ENCODE results near the gene NDUFS8.

The NDUFS8 gene

DNA sequence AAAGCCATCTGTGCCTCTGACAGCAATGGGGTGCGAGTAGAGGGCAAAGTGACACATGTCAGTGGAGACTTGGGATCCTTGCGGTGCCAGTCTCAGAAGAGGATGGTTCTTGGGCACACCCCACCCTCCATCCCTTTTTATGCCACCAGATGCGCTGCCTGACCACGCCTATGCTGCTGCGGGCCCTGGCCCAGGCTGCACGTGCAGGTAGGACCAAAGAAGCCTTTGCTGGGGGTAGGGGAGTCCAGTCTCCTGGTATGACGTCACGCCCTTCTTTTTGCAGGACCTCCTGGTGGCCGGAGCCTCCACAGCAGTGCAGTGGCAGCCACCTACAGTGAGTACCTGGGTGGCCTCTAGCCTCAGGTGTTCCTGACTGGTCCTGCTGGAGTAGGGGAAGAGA, 1.5 kb downstream of the NDUFS8 start:
- TF ChIP-seq, protein P1, sequence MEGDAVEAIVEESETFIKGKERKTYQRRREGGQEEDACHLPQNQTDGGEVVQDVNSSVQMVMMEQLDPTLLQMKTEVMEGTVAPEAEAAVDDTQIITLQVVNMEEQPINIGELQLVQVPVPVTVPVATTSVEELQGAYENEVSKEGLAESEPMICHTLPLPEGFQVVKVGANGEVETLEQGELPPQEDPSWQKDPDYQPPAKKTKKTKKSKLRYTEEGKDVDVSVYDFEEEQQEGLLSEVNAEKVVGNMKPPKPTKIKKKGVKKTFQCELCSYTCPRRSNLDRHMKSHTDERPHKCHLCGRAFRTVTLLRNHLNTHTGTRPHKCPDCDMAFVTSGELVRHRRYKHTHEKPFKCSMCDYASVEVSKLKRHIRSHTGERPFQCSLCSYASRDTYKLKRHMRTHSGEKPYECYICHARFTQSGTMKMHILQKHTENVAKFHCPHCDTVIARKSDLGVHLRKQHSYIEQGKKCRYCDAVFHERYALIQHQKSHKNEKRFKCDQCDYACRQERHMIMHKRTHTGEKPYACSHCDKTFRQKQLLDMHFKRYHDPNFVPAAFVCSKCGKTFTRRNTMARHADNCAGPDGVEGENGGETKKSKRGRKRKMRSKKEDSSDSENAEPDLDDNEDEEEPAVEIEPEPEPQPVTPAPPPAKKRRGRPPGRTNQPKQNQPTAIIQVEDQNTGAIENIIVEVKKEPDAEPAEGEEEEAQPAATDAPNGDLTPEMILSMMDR (IDR thresholded peaks at IDR 0.05; ENCODE audit: borderline replicate concordance, insufficient read depth, low read depth, low read length) = no peak
- H3K4me3 ChIP-seq (ENCODE audit: low read depth, low read length) = no peak overlapping the region

DNA sequence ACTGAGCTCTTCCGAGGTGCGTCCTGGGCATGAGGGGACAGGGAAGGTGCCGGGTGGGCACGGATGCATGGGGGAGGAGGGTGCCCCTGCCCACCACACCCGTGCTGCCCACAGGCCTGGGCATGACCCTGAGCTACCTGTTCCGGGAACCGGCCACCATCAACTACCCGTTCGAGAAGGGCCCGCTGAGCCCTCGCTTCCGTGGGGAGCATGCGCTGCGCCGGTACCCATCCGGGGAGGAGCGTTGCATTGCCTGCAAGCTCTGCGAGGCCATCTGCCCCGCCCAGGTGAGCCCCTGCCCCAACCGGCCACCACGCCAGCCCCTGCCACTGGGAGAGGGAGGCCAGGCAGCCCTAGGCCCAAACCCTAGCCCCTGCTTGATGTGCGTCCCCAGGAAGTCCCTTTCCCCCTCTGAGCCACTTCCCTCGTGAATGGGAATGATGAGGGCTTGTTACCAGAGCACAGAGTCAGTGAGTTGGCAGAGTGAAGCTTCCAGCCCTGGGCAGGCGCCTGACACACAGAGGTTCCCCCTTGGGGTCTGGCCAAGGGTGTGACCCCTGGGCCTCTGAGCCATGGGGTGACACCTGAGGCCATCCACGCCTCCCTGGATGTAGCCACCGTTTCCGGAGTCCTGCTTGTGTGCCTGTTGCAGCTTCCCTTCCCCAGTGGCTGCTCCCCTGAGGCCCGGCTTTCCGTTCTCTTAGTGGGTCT, 2.7 kb downstream of the NDUFS8 start:
- no peak overlapping the region for H3K4me3 ChIP-seq (ENCODE audit: low read depth, low read length)
- TF ChIP-seq, protein P1 (IDR thresholded peaks at IDR 0.05; ENCODE audit: borderline replicate concordance, insufficient read depth, low read depth, low read length) = no peak

DNA sequence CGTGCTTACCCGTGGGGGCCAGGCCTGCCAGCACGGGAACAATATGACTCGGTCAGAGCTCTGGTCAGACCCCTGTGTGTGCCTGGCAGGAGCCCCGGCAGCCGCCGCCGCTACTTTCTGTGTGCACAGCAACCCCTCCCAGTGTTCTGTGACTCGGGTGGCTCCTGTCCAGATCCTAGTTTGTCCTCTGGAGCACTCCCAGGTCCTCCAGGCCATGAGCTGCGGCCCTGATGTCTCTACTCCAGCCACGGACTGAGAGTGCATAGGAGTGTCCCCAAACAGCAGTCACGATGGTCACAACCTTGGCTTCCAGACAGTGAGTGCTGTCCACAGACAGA, 3.2 kb downstream of the NDUFS8 start:
- TF ChIP-seq, protein P1 (IDR thresholded peaks at IDR 0.05; ENCODE audit: borderline replicate concordance, insufficient read depth, low read depth, low read length) = no peak
- H3K4me3 ChIP-seq (ENCODE audit: low read depth, low read length) = no peak overlapping the region

DNA sequence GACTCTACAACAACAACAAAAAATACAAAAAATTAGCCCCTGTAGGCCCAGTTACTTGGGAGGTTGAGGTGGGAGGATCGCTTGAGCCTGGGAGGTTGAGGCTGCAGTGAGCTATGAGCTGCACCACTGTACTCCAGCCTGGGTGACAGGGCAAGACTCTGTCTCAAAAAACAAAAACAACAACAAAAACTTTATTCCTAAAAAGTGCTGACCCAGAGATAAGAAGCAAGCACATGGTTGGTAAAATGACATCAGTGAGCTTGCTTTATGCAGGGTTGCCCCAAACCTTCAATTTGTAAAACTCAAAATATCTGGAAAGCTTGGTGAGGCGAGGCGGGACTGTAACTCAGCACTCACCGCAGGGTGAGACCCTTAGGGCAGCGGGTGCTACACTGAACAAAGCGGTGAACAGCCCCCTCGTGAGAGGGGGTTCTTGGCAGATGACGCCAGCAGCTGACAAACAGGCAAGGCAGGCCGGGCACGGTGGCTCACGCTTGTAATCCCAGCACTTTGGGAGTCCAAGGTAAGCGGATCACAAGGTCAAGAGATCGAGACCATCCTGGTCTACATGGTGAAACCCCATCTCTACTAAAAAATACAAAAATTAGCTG, 4.9 kb downstream of the NDUFS8 start:
- no peak overlapping the region for H3K4me3 ChIP-seq (ENCODE audit: low read depth, low read length)
- TF ChIP-seq, protein P1 (IDR thresholded peaks at IDR 0.05; ENCODE audit: borderline replicate concordance, insufficient read depth, low read depth, low read length) = no peak

DNA sequence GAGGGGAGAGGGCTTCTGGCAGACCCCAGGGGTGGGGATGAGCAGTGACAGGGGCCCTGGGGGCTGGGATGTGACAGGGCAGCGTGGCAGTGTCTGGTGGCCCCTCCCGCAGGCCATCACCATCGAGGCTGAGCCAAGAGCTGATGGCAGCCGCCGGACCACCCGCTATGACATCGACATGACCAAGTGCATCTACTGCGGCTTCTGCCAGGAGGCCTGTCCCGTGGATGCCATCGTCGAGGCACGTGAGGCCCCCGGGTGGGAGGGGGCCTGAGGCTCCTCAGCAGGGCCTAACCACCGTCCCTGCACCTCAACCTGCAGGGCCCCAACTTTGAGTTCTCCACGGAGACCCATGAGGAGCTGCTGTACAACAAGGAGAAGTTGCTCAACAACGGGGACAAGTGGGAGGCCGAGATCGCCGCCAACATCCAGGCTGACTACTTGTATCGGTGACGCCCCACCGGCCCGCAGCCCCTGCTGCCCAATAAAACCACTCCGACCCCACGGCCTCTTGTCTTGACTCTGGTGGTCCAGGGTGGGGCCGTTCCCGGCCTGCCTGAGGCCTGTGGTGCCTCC, 5.7 kb downstream of the NDUFS8 start:
- H3K4me3 ChIP-seq (ENCODE audit: low read depth, low read length) = no peak overlapping the region
- TF ChIP-seq, protein P1 (IDR thresholded peaks at IDR 0.05; ENCODE audit: borderline replicate concordance, insufficient read depth, low read depth, low read length) = no peak

DNA sequence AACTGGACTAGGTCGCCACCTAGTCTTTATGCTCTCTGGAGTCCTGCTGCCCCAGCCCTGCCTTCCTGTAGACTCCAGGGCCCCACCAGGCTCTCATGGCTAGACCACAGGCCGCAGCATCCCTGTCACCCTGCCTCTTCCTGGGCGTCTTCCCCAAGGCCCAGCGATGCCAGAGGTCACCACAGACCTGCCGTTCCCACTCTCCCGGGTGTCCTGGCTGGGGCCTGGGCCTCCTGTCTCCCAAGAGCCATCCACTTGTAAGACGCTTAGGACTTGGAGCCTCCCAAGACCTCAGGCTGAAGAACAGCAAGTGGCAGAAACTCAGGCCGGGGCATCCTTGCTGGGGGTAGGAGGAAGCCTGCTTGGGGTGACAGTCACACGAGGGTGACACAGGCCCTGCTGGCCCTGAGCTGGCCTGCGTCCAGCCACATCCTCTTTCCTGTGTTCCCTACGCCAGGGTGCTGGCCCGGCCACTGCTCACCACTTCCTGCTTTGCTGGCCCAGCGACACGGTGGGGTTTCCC, 6.3 kb downstream of the NDUFS8 start:
- TF ChIP-seq, protein P1 (IDR thresholded peaks at IDR 0.05; ENCODE audit: borderline replicate concordance, insufficient read depth, low read depth, low read length) = no peak
- no peak overlapping the region for H3K4me3 ChIP-seq (ENCODE audit: low read depth, low read length)

Data from GM12875 (cell line).